Stimulated activated naive CD8-positive, alpha-beta T cell treated with anti-CD3 and anti-CD28 coated beads, Interleukin-15, Interleukin-2, amounts not matched to agents 100 ng/mL and 50 ng/mL, for 24 hours (primary cell): ENCODE data around the gene DNAH17.

Experiments
- H3K27ac Mint-ChIP-seq: one replicate; pipeline ENCODE4 v1.8.0; 2021; ENCODE audit warnings: mild to moderate bottlenecking, mixed read lengths
- H3K27me3 Mint-ChIP-seq: one replicate; pipeline ENCODE4 v1.8.0; 2021; ENCODE audit warnings: mixed read lengths
- H3K36me3 Mint-ChIP-seq: one replicate; pipeline ENCODE4 v1.8.0; 2021; ENCODE audit warnings: low read depth, mixed read lengths
- H3K4me1 Mint-ChIP-seq: one replicate; pipeline ENCODE4 v1.8.0; 2021; ENCODE audit warnings: low read depth, mixed read lengths
- H3K4me3 Mint-ChIP-seq: one replicate; pipeline ENCODE4 v1.8.0; 2021; ENCODE audit warnings: mild to moderate bottlenecking, mixed read lengths
- H3K9me3 Mint-ChIP-seq: one replicate; pipeline ENCODE4 v1.8.0; 2021; ENCODE audit warnings: mixed read lengths

The DNAH17 gene

GRCh38 chr17:78450696-78451345, 126.4 kb downstream of the DNAH17 start:
- no peak overlapping the region for H3K27ac Mint-ChIP-seq

GRCh38 chr17:78449983-78450595, 127.1 kb downstream of the DNAH17 start:
- H3K27me3 Mint-ChIP-seq: no peaks in the 10 kb centered on the region

More at GRCh38 chr17:78450696-78451345, 126.4 kb downstream of the DNAH17 start:
- H3K27me3 Mint-ChIP-seq: no peaks in the 10 kb centered on the region
- no peaks in the 10 kb centered on the region for H3K4me1 Mint-ChIP-seq
- H3K36me3 Mint-ChIP-seq: no peaks in the 10 kb centered on the region
- no peak overlapping the region for H3K4me3 Mint-ChIP-seq
- H3K9me3 Mint-ChIP-seq: no peaks in the 10 kb centered on the region

GRCh38 chr17:78448356-78448993, 128.7 kb downstream of the DNAH17 start:
- H3K4me1 Mint-ChIP-seq: no peaks in the 10 kb centered on the region
- H3K4me3 Mint-ChIP-seq: no peak overlapping the region
- H3K36me3 Mint-ChIP-seq: no peaks in the 10 kb centered on the region
- no peak overlapping the region for H3K27ac Mint-ChIP-seq
- H3K27me3 Mint-ChIP-seq: no peaks in the 10 kb centered on the region
- H3K9me3 Mint-ChIP-seq: no peaks in the 10 kb centered on the region

More at GRCh38 chr17:78449983-78450595, 127.1 kb downstream of the DNAH17 start:
- H3K27ac Mint-ChIP-seq: no peak overlapping the region
- no peaks in the 10 kb centered on the region for H3K9me3 Mint-ChIP-seq
- H3K4me3 Mint-ChIP-seq: no peak overlapping the region
- no peaks in the 10 kb centered on the region for H3K4me1 Mint-ChIP-seq
- H3K36me3 Mint-ChIP-seq: no peaks in the 10 kb centered on the region

- Mint-ChIP-seq H3K27ac (no peak overlapping the region), H3K36me3 (no peaks in the 10 kb centered on the region), H3K4me1 (no peaks in the 10 kb centered on the region), H3K4me3 (no peak overlapping the region), H3K27me3 (no peaks in the 10 kb centered on the region), H3K9me3 (no peaks in the 10 kb centered on the region)
Measured at GRCh38 chr17:78446833-78447232, 130.4 kb downstream of the DNAH17 start.

- no peaks in the 10 kb centered on the region for H3K27me3 Mint-ChIP-seq
- no peaks in the 10 kb centered on the region for H3K9me3 Mint-ChIP-seq
- H3K27ac Mint-ChIP-seq: no peak overlapping the region
- H3K36me3 Mint-ChIP-seq: no peaks in the 10 kb centered on the region
- no peaks in the 10 kb centered on the region for H3K4me1 Mint-ChIP-seq
- no peak overlapping the region for H3K4me3 Mint-ChIP-seq
Measured at GRCh38 chr17:78444392-78444791, 132.8 kb downstream of the DNAH17 start.

- no peak overlapping the region for H3K4me3 Mint-ChIP-seq
Measured at GRCh38 chr17:78442648-78443218, 134.5 kb downstream of the DNAH17 start.

GRCh38 chr17:78441271-78441971, 135.8 kb downstream of the DNAH17 start:
- no peak overlapping the region for H3K27ac Mint-ChIP-seq
- H3K36me3 Mint-ChIP-seq: no peaks in the 10 kb centered on the region
- H3K27me3 Mint-ChIP-seq: no peaks in the 10 kb centered on the region
- H3K4me1 Mint-ChIP-seq: no peaks in the 10 kb centered on the region
- no peak overlapping the region for H3K4me3 Mint-ChIP-seq
- no peaks in the 10 kb centered on the region for H3K9me3 Mint-ChIP-seq

More at GRCh38 chr17:78442648-78443218, 134.5 kb downstream of the DNAH17 start:
- Mint-ChIP-seq H3K9me3 (no peaks in the 10 kb centered on the region), H3K36me3 (no peaks in the 10 kb centered on the region), H3K27ac (no peak overlapping the region), H3K27me3 (no peaks in the 10 kb centered on the region), H3K4me1 (no peaks in the 10 kb centered on the region)

- Mint-ChIP-seq H3K4me1 (no peaks in the 10 kb centered on the region), H3K9me3 (no peaks in the 10 kb centered on the region), H3K27me3 (no peaks in the 10 kb centered on the region), H3K36me3 (no peaks in the 10 kb centered on the region), H3K4me3 (no peak overlapping the region), H3K27ac (peak overlapping the region; percentile 49)
Measured at GRCh38 chr17:78438694-78439325, 138.4 kb downstream of the DNAH17 start.

GRCh38 chr17:78438271-78438691, 138.9 kb downstream of the DNAH17 start:
- Mint-ChIP-seq H3K9me3 (no peaks in the 10 kb centered on the region), H3K4me3 (no peak overlapping the region), H3K4me1 (no peaks in the 10 kb centered on the region), H3K36me3 (no peaks in the 10 kb centered on the region), H3K27me3 (no peaks in the 10 kb centered on the region), H3K27ac (no peak overlapping the region)

- H3K9me3 Mint-ChIP-seq: no peaks in the 10 kb centered on the region
- no peaks in the 10 kb centered on the region for H3K4me1 Mint-ChIP-seq
- H3K27ac Mint-ChIP-seq: no peak overlapping the region
- no peak overlapping the region for H3K4me3 Mint-ChIP-seq
- H3K36me3 Mint-ChIP-seq: no peaks in the 10 kb centered on the region
- no peaks in the 10 kb centered on the region for H3K27me3 Mint-ChIP-seq
Measured at GRCh38 chr17:78437508-78438169, 139.6 kb downstream of the DNAH17 start.

GRCh38 chr17:78435330-78436005, 141.7 kb downstream of the DNAH17 start:
- H3K36me3 Mint-ChIP-seq: no peaks in the 10 kb centered on the region
- no peaks in the 10 kb centered on the region for H3K9me3 Mint-ChIP-seq
- H3K27ac Mint-ChIP-seq: no peak overlapping the region
- no peaks in the 10 kb centered on the region for H3K4me1 Mint-ChIP-seq
- H3K27me3 Mint-ChIP-seq: no peaks in the 10 kb centered on the region
- H3K4me3 Mint-ChIP-seq: no peak overlapping the region

- Mint-ChIP-seq H3K27me3 (no peaks in the 10 kb centered on the region), H3K27ac (no peak overlapping the region), H3K9me3 (no peaks in the 10 kb centered on the region), H3K4me1 (no peaks in the 10 kb centered on the region), H3K4me3 (no peak overlapping the region), H3K36me3 (peaks cover under 1% of the 10 kb centered on the region)
Measured at GRCh38 chr17:78434455-78435329, 142.5 kb downstream of the DNAH17 start.

- H3K4me1 Mint-ChIP-seq: no peaks in the 10 kb centered on the region
- H3K36me3 Mint-ChIP-seq: peaks cover 4% of the 10 kb centered on the region
- no peaks in the 10 kb centered on the region for H3K27me3 Mint-ChIP-seq
- H3K4me3 Mint-ChIP-seq: no peak overlapping the region
- no peaks in the 10 kb centered on the region for H3K9me3 Mint-ChIP-seq
- H3K27ac Mint-ChIP-seq: no peak overlapping the region
Measured at GRCh38 chr17:78433780-78434335, 143.3 kb downstream of the DNAH17 start.
